ENCODE results near the gene IRS4.

Gene IRS4

GRCh38 chrX:108736509-108737479 is at the start of gene IRS4:
Gene IRS4, minus strand, starts transcription at chrX:108736563.
- no peak for DNase-seq

- no peak for DNase-seq
These were observed 36.2 kb upstream of the IRS4 start for GRCh38 chrX:108772549-108772948.

- no peak for DNase-seq
These were observed 27.2 kb upstream of the IRS4 start for GRCh38 chrX:108763559-108763958.

- no peak for DNase-seq
These were observed 4.0 kb upstream of the IRS4 start for GRCh38 chrX:108740299-108740774.

- DNase-seq = no peak
These were observed 1.4 kb upstream of the IRS4 start for GRCh38 chrX:108737754-108738153.

GRCh38 chrX:108735679-108736508 is 469 bp downstream of the IRS4 start:
- DNase-seq = no peak

GRCh38 chrX:108735091-108735678 is 1.2 kb downstream of the IRS4 start:
- no peak for DNase-seq

- no peak for DNase-seq
These were observed 1.9 kb downstream of the IRS4 start for GRCh38 chrX:108734426-108734825.

- DNase-seq = no peak
These were observed 3.6 kb downstream of the IRS4 start for GRCh38 chrX:108732630-108733321.

- no peak for DNase-seq
These were observed 5.2 kb downstream of the IRS4 start for GRCh38 chrX:108731153-108731552.

- no peak for DNase-seq
These were observed 9.6 kb downstream of the IRS4 start for GRCh38 chrX:108726748-108727147.

- no peak for DNase-seq
These were observed 13.8 kb downstream of the IRS4 start for GRCh38 chrX:108722561-108722960.

- no peak for DNase-seq
These were observed 23.5 kb downstream of the IRS4 start for GRCh38 chrX:108712886-108713285.

- no peak for DNase-seq
These were observed 31.5 kb downstream of the IRS4 start for GRCh38 chrX:108704839-108705238.

GRCh38 chrX:108702530-108702929 is 33.8 kb downstream of the IRS4 start:
- no peak for DNase-seq

GRCh38 chrX:108701633-108702032 is 34.7 kb downstream of the IRS4 start:
- DNase-seq = no peak

- DNase-seq = peak; percentile 6 to 25
These were observed 37.0 kb downstream of the IRS4 start for GRCh38 chrX:108699368-108699767.

- no peak for DNase-seq
These were observed 39.7 kb downstream of the IRS4 start for GRCh38 chrX:108696690-108697089.
